Epithelial cell of alveolus of lung (primary cell): ENCODE measurements around the gene GJA4. TPM values are rescaled to one million over a fixed set of nuclear protein-coding genes. Genes with fewer than 3 reads are reported as not detected.

ENCODE experiments used
- total RNA-seq: library from RNA; depleted of rRNA; stranded (reverse); fragments of >200 nt; gene quantifications from 2 replicates; pipeline ENCODE4 v1.2.1, GENCODE V29; 2015

The GJA4 gene
- 0.39 and 2.6 TPM in 2 replicates for total RNA-seq

GRCh38 chr1:34792868-34793727 lies at the start of gene GJA4:
Gene GJA4 (plus strand): TSS chr1:34792999. CDS start chr1:34794214, 1,215 bp downstream.

GRCh38 chr1:34754964-34755637 lies 37.7 kb upstream of the GJA4 start, which contains the start of gene GJB5:
Gene GJB5 (plus strand): TSS chr1:34755047. CDS start chr1:34757331, 2,284 bp downstream.

GRCh38 chr1:34759503-34760357 lies 33.1 kb upstream of the GJA4 start, which contains the start of gene GJB4:
Gene GJB4 (plus strand): TSS chr1:34759740. CDS start chr1:34761255, 1,515 bp downstream.

GRCh38 chr1:34781071-34781843 lies 11.5 kb upstream of the GJA4 start, which contains the start of gene GJB3:
Gene GJB3 (plus strand): TSS chr1:34781214. CDS start chr1:34784763, 3,549 bp downstream.

Other genes with a start within 250 kb of the GJA4 start
- gene GJB5, start 38.0 kb upstream of the GJA4 start, total RNA-seq, result not detected in 2 replicates
- not detected in 2 replicates for gene GJB4, start 33.3 kb upstream of the GJA4 start, total RNA-seq
- gene GJB3, start 11.8 kb upstream of the GJA4 start, total RNA-seq, result 0.16 and 1.2 TPM in 2 replicates
- 27.8 and 45.8 TPM in 2 replicates for gene SMIM12, start 66.8 kb downstream of the GJA4 start, total RNA-seq
- under 0.01 and 0.08 TPM in 2 replicates for gene DLGAP3, start 136.7 kb downstream of the GJA4 start, total RNA-seq
- 29.7 and 62.1 TPM in 2 replicates for gene TMEM35B, start 192.3 kb downstream of the GJA4 start, total RNA-seq
- gene ZMYM6, start 238.9 kb downstream of the GJA4 start, total RNA-seq, result 6.2 and 16.4 TPM in 2 replicates